Inflammatory macrophage (primary cell): ENCODE measurements around the gene LBH.

Experiments
- DNase-seq, 2 donors: peaks; one replicate each; pipeline ENCODE4 v3.0.0-alpha.2; 2020 to 2022
- total RNA-seq, 18 experiments: gene quantifications; one replicate each; lab custom pipeline; 2026; ENCODE audit warnings: mixed read lengths in 6 of 18, inconsistent platforms in 2 of 18; lab: John Stamatoyannopoulos, UW

LBH gene
- total RNA-seq, result 0.48 to 17.9 (median 1.5) reads per million in 18 experiments

DNA sequence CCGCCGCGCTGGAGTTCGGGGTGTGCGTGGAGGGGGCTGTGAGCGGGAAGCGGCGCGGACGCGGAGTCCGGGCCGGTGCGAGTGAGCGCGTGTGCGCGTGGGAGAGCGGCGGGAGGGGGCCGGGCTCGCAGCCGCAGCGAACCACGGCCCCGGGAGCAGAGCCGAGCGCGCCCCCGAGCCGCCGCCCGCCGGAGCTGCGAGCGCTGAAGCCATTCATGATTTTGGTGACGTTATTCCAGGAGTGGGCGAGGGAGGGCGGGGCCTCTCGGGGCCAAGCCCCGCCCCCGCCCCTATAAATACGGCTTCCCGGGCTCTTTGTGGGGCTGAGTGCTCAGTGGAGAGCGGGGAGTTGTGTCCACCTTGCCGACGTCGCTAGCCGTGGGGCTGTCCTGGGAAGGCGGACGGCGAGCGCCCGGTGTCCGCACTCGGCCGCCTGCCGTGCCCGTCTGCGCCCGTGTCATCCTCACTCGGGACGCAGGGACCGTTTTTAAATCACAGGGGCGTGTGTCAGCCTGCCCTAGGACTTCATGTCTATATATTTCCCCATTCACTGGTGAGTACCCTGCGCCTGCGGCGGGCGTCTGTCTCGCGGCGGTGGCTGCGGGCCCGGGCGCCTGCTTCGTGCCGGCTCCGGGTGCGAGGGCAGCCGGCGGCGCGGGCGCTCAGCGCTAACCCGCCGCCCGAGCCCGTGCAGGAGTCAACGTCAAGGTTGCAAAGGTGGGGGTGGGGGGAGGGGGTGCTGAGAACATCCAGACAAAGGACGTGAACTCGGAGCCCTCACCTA is at the start of gene LBH:
LBH (plus strand) TSS at position 323 of the 784 bp plus-strand sequence; CDS start at position 528, 205 bp downstream.
- DNase-seq, result peak; percentile 73 to 82

DNA sequence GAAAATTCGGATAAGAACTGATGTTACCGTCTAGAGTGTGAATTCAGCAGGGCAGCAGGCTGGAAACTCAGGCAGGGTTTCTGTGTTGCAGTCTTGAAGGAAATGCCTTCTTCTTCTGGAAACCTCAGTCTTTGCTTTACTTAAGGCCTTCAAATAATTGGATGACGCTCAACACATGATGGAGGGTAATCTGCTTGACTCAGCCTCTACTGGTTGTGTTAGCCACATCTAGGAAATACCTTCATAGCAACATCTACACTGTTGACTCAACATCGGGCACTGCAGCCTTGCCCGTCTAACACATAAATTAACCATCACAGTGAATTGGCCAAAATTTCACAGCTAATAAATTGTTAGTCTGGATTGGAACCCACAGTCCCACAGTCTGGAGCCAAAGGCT is 47.3 kb upstream of the LBH start:
- DNase-seq, result no peak

DNA sequence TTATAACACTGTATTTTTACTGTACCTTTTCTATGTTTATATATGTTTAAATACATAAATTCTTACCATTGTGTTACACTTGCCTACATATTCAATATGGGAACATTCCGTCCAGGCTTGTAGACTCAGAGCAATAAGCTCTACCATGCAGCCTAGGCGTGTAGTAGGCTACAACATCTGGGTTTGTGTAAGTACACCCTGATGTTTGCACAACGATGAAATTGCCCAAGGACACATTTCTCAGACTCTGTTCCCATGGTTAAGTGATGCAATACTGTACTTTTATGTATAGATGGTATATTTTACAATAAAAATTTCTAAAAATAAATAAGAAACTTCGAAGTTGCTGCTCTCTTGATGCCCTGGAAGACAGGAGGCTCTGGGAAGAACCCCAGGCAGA is 46.2 kb upstream of the LBH start:
- peak; percentile 82 to 86 for DNase-seq

DNA sequence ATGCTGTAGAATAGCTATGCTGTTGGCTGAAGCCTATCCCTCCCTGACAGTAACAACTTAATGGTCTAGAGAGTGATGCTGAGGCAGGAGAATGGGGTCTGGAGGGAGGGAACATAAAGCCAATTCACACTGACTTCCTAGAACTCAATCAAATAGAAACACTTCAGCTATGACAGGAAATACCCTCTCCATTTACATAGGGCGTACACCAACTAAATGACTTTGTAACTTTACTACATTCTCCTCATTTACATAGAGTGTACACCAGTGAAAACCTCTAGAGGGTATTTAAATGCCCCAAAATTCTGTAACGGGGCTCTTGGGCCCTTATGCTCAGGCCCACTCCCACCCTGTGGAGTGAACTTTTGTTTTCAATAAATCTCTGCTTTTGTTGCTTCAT is 43.0 kb upstream of the LBH start:
- no peak for DNase-seq

DNA sequence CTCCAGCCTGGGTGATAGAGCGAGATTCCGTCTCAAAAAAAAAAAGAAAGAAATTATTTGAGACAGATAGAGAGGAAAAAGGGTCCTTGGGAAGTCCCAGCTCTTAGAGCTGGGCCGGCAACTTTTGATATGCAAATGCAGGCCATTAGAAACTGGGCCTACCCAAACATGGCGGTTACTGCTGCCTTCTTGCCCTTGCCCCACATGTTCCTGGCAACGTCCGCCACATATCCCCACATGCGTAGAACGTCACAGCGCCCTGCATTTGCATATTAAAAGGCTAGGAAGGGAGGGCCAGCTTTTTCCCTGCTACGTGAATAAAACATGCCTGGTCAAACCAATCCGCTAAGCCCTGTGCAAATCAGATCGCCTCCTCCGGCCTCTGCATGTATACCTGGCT is 40.7 kb upstream of the LBH start:
- no peak for DNase-seq

DNA sequence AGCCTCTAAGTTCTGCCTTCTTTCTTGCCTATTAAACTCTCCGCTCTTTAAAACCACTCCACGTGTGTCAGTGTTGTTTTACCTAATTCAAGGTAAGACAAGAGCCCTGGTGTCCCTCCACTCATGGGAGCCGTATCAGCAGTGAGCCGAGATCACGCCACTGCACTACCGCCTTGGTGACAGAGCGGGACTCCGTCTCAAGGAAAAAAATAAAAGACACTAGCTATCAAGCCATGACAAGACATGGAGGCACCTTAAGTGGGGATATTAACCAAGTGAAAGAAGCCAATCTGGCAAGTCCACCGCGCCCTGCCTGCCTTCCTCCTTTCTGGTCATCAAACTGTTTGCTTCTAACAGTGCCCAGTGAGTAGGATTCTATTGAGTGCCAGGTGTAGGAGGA is 40.2 kb upstream of the LBH start:
- DNase-seq, result no peak

DNA sequence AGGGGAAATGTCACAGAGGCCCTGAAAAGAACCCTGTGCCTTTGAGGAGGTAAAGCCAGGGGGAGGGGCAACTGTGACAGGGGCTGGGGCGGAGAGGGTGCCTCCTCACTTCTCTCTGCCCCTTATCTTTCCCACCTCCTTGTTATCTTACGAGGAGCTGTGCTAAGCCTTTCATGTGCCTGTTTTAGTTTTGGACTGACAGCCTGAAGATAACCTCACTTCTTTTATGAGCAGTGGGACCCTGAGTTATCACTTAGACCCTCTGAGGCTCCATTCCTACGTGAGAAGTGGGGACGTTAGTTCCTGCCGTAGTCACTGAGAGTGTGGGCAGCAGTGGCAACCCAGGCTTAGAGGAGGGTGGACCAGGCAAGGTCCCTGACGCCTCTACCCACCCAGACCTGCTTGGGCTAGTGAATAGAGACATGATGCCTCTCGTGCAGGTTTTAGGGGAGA is 39.5 kb upstream of the LBH start:
- DNase-seq, result no peak

DNA sequence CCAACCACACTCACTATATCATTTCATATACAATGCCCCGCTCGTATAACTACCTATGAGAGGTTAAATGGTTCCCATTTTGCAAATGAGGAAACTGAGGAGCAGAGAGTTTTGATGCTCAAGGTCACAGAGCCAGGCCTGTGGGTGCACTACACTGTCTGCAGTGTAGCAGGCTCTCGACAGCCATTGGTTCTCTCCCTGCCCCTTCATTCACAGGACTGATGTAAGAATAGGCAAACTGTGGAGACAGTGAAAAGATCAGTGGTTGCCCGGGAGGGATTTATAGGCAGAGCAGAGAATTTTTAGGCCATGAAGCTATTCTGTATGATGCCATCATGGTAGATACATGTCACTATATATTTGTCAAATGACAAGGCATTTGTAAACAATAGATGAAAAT is 39.0 kb upstream of the LBH start:
- DNase-seq, result no peak

DNA sequence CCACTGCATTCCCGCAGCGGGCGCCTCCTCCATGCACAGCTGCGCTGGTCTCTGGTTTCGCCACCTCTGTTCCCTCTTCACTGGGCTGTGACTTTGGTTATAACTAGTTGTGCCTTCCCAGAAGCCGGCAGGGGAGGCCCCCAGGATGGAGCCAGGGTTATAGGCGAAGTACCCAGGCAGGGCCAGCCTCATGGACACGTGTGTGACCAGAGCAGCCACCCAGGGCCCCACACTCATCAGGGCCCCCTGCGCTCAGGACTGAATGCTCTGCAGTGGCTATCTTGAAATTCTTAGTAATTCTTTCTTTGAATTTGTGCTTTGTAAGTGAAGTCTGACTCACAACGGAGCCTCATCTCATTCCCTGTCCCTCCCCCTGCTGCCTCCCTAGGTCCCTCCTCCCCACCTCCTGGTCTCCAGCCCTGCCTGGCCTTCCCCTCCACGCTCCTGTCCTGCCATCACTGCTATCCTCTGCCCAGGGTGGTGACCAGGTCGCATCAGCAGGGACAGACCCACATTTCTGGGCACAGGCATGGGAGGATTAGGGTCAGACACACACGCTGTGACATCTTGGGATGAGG is 38.1 kb upstream of the LBH start:
- no peak for DNase-seq

DNA sequence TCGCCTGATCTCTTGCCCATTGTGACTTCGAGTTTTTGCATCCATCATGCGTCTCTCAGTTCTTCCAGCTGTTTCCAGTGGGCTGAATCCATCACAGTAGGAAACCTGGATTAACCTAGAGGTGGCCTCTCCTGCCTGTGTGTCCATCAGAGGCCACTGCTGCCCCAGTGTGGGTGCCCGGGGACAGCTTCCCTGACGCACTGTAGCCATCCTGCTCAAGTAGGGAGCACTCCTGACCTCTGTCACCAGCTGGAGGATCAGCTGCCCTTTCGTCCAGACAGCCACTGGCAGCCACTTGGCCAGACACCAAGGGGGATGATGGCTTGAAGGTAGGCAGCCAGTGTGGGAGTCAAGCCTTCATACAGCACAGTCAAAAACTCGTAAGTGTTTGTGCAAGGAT is 36.9 kb upstream of the LBH start:
- DNase-seq, result no peak

DNA sequence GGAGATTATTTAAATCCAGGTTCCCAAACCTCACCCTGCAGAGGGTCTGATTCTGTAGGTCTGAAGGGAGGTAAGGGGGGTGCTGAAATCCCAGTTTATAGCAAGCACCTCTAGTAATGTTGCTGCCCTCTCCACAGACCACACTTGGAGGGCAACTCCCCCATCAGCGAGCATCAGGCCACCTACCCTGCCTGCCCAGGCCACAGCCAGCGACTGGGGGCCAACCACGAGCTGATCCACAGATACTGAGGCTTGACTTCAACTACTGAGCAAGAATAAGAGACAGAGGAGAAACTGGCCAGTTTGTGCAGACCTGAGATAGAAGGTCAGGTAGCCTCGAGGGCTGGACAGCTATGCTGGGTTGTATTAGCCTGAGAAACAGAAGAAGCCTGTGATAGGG is 36.3 kb upstream of the LBH start:
- DNase-seq, result no peak

DNA sequence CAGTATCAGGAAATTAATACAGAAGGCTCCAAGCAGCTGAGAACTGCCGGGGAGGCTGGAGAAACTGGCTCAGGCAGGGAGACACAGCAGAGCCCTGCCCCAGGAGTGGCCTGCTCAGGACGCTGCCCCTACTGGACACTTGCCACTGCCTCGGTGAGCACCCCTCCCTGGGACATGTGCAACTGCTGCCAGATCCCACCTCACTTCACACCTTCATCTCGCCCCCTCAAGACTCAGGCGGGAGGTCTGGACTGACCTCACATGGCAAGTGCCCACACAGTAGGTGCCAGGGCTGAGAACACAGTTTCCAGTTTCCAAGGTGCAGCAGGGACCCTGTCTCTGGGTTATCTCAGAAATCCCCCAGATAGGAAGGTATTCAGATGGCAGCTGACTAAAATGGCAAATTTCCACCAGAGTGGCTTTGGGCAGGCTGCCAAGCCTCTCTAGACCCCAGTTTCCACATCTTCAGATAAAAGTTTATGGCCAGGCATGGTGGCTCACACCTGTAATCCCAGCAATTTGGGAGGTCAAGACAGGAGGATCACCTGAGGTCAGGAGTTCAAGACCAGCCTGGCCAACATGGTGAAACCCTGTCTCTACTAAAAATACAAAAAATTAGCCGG is 33.7 kb upstream of the LBH start:
- DNase-seq, result no peak

DNA sequence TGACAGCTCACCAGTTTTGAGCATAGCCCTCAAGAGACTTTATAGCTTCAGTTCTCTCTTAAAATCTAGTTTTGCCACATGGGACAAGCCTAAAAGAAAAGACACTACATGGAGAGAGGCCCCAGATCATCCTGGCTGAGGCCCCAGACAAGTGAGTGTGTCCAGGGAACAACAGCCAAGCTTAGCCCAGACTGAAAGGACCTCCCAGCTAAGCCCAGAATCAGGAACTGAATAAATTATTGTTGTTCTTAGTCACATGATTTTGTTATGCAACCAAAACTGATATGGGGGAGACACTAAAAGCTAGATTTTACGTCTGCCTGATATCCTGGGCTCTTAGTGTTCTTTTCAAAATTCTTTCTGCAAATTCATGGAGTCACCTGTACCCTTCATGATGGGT is 29.3 kb upstream of the LBH start:
- DNase-seq, result peak; percentile 26 to 43

DNA sequence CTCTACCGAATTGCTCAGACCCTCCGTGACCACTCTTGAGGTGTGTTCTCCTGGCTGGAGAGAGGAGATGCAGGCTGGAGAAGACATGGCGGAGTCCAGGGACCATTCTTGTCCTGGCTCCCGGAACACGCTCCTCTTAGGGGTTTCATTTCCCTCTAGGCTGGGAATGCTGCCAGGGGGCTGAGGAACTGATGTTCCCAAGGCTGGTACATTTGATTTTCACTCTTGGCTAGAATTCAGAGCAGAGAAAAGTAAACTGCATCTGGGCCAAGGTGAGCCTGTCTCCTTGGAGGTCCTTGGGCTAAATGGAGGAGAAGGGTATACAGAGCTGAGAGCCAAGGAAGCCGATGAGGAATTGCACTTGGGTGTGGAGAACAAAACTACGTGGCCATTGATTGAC is 28.2 kb upstream of the LBH start:
- no peak for DNase-seq

DNA sequence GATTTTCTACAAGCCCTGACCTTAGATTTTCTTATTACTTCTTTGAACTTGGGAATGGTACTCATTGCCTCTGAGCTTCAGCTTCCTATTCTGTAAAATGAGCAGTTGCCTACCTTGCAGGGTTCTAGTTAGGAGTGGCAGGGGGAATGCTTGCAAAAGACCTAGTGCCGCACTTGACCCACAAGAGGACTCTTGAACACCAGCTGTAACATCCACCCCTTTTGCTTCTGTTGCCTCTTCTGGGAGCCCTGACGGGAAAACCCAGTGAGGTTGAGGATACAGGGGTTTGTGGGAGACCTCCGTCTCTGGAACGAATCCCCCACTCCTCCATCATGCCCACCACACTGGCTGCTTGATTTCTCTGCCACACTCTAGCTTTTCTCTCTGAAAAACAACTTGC is 27.1 kb upstream of the LBH start:
- no peak for DNase-seq

DNA sequence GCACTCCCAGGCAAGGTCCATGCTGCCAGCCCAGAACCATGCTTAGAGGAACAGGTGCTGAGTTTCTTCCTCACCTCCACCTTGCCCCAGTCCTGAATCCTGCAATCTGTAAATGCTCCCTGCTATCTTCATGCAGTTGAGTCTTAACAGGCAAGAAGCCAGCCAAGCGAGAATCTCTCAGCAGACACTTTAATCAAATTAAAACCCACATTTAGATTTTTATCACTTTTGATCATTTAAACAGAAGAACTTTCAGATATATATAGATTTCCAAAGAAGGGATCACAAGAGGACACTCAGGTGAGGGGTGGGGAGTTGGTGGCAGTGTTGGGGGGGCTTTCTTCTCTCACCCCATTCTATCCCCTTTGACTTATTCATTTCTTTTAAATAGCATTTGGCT is 25.9 kb upstream of the LBH start:
- DNase-seq, result no peak

DNA sequence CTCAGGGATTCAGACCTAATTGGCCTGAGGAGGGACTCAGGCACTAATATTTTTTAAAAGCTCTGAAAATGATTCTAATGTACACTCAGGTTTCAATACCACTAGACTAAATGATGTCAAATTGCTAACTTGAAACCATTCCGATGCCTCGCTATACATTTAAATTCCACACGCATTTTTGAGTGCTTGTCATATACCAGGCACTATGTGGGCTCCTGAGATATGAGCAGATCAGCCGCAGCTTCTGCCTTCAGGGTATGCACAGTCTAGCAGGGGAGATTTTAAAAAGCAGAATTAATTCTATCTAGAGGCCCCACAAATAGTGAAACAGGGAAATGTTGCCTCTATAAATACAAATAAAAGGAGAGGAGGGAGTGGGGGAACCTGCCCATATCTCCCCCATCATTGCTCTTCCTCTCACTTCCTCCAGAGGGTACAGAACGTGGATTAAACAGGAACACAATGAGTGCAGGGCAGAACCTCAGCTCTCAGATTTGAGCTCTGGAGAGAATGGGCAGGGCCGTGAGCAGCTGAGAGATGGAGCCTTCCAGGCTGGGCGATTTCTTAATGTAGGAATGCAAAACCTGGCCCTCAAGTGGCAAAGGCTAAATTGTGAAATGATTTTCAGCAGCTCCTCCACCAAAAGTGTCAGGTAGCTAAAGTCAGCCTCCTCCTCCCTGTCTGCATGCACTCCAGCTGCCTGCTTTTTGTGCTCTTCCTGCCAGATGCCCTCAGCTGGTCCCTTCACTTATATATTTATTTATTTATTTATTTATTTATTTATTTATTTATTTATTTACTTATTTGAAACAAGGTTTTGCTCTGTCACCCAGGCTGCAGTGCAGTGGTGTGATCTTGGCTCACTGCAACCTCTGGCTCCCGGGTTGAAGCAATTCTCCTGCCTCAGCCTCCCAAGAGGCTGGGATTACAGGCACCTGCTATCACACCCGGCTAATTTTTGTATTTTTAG is 24.6 kb upstream of the LBH start:
- DNase-seq, result no peak

DNA sequence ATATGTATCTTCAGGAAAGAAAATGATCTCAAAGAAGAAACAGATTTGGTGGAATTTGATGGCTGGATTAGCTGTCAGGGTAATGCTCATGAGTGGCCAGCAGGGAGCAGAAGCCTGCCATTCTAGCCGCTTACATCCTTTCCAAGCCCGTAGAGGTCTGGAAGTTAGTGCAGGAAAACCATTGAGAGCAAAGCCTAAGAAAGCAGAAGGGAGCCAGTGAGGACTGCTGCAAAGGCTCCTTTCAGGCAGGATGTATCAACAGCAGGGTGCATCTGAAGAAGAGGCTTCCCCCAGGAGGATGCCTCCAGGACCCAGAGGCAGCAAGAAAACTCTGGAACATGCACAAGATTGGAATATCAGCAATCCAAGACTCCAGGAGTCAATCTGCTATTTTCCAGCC is 22.9 kb upstream of the LBH start:
- peak; percentile 39 to 59 for DNase-seq

DNA sequence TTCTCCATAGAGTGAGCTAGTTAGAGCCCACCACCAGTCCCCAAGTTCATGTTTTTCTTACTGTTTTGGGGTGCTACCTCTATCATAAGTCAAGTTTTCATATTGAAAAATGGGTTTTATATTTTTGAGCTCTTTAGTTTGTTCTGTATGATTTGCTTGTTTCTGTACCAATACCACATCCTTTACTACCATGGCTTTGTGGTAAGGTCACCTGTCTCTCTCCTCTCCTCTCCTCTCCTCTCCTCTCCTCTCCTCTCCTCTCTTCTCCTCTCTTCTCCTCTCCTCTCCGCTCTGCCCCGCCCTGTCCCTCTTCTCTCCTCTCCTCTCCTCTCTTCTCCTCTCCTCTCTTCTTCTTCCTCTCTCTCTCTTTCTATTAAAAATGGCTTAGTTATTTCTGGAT is 22.1 kb upstream of the LBH start:
- no peak for DNase-seq

DNA sequence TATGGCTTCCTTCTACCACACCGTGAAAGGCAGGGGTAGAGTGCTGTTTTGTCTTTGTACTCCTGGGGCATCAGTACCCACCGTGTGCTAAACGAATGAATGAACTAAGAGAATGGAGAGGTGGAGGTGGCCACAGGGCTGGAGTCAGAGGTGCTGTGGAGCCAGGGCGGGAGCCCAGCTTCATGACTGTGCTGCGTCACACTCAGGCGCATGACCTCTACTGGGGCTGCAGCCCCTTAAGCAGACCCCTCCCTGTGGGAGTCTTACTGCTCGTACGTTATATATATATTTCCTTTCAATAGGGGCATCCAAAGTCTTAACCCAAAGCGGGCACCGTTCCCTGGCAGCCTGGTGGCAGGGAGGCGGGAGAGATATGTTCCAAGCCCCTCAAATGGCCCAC is 18.0 kb upstream of the LBH start:
- DNase-seq, result no peak

DNA sequence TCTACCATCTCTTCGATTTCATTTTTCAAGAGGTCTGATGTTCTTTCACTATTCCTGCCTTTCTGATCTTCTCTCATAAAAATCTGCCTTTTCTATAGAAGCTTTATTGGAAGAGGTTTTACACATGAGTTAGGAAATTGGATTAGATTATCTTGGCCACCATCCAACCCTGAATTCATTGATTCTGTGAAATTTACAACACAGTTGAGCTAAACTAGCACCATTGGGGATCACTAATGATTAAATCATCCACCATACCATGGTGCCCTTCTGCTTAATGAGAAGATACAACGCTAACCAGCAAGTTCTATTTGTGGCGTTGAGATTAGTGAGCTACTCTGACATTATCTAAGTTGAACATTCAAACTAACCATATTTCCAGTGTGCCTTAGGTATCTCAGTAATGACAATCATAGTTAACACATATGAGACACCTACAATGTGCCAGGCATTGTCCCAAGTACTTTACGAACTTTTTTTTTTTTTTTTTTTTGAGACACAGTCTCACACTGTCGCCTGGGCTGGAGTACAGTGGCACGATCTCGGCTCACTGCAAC is 17.3 kb upstream of the LBH start:
- DNase-seq, result no peak

DNA sequence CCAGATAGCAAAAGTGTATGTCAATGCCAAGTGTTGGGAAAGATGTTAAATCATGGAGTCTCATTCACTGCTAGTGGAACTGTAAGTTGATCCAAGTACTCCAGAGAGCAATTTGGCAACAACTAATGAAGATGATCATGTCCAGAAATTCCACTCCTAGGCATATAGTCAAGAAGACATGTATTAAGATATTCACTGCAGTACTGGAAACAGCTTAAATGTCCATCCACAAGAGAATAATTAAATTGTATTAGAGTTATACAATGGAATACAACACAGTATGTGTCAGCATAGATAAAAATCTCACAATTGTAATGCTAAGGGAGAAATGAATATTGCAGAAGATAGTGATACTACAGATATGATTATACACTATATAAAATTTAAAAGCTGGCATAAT is 15.2 kb upstream of the LBH start:
- DNase-seq, result no peak
